Activated T-helper 2 cell treated with anti-CD3 and anti-CD28 coated beads, Interferon-gamma antibody, Interleukin-2, Interleukin-4, amounts not matched to agents 10 μg/mL and 5 μg/mL and 100 μg/mL, durations not matched to agents 14 hours and 24 hours and 36 hours (primary cell): ENCODE results near the gene NINL. TPM values are rescaled to one million over a fixed set of nuclear protein-coding genes. Genes with fewer than 3 reads are reported as not detected.
A peak's percentile ranks its signal among the peaks of the same experiment; 100 is the strongest.
"Not testable (repeated sequence)": the region's sequence is repeated elsewhere in the genome, so short reads cannot be mapped to it uniquely, and the experiment has no call there.

ENCODE experiments used
- DNase-seq: peaks from one replicate; pipeline ENCODE4 v3.0.0; 2021; ENCODE audit warnings: low spot score
- H3K27ac Mint-ChIP-seq: one replicate; pipeline ENCODE4 v1.8.0; 2021; ENCODE audit warnings: mixed read lengths
- H3K27me3 Mint-ChIP-seq: one replicate; pipeline ENCODE4 v1.8.0; 2021; ENCODE audit warnings: low read depth, mixed read lengths
- H3K36me3 Mint-ChIP-seq: one replicate; pipeline ENCODE4 v1.8.0; 2021; ENCODE audit warnings: low read depth, mixed read lengths
- H3K4me1 Mint-ChIP-seq: one replicate; pipeline ENCODE4 v1.8.0; 2021; ENCODE audit warnings: low read depth, mixed read lengths
- H3K4me3 Mint-ChIP-seq: one replicate; pipeline ENCODE4 v1.8.0; 2021; ENCODE audit warnings: low read depth, mild to moderate bottlenecking, moderate library complexity, mixed read lengths
- H3K9me3 Mint-ChIP-seq: one replicate; pipeline ENCODE4 v1.8.0; 2021; ENCODE audit warnings: mixed read lengths
- intact Hi-C: fragments of 100-400 bp; cut with micrococcal nuclease; formaldehyde crosslinking; loops from one replicate; pipeline ENCODE4 v1.15.1; 2023
- total RNA-seq: library from RNA; stranded (reverse); gene quantifications from 2 replicates; pipeline ENCODE4 v1.2.3, GENCODE V29; 2022

The NINL gene
- total RNA-seq, 1 donor from 2014 or later: 6.9 TPM

GRCh38 chr20:25477014-25477882 is 108.1 kb downstream of the NINL start:
- no peaks in the 10 kb centered on the region for H3K27me3 Mint-ChIP-seq
- no peak for DNase-seq
- intact Hi-C loops: no loop called here
- H3K9me3 Mint-ChIP-seq: no peaks in the 10 kb centered on the region
- H3K4me3 Mint-ChIP-seq: no peak overlapping the region
- no peaks in the 10 kb centered on the region for H3K4me1 Mint-ChIP-seq
- no peak overlapping the region for H3K27ac Mint-ChIP-seq
- H3K36me3 Mint-ChIP-seq: no peaks in the 10 kb centered on the region

DNA sequence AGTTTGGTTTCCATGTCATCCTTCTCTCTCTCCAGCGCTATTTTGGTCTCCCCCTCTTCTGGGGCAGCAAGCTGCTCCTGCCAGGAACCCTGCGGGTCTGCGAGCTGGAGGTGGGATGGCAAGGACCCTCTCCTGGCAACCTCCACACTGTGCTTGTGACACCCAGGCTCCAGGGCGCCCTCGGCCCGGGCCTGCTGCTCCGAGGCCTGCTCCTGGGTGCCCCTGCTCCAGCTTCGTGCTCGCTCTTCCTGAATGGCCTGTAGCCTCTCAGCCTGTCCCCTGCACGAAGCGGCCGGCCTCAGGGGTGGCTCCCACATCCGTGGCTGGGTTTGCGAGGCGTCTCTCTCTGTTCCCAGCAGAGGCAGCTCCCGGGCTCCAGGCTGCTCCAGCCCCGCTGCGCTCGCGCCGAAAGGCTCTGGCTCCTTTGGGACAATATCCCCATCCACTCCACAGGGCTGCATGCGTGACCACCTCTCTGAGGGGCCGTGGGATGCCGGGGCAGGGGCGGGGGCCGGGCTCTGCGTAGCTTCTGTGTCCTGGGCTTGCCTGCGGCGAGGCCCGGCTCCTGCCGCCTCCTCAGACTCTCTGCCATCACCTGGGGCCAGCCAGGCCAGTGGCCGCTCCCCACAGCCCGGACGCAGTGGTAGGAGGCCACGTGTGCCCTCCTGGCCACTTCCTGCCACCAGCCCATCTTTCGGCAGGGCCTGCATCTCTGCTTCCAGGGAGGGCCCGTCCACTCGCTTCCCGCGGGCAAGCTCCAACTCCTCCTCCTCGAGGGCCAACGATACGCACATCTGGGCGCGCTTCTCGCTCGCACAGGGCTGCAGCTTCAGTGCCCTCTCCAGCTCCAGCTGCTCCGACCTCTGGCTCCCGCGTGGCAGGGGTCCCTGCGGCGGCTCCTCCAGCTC is 109.0 kb downstream of the NINL start:
- H3K4me3 Mint-ChIP-seq: no peak overlapping the region
- no peak overlapping the region for H3K27ac Mint-ChIP-seq
- intact Hi-C loops: no loop called here
- DNase-seq: no peak
- no peaks in the 10 kb centered on the region for H3K9me3 Mint-ChIP-seq
- H3K27me3 Mint-ChIP-seq: no peaks in the 10 kb centered on the region
- no peaks in the 10 kb centered on the region for H3K36me3 Mint-ChIP-seq
- H3K4me1 Mint-ChIP-seq: no peaks in the 10 kb centered on the region

GRCh38 chr20:25473297-25473696 is 112.0 kb downstream of the NINL start:
- H3K4me3 Mint-ChIP-seq, H3K36me3 Mint-ChIP-seq, H3K9me3 Mint-ChIP-seq, DNase-seq, H3K4me1 Mint-ChIP-seq, H3K27me3 Mint-ChIP-seq, intact Hi-C loops, H3K27ac Mint-ChIP-seq: not testable (repeated sequence)

DNA sequence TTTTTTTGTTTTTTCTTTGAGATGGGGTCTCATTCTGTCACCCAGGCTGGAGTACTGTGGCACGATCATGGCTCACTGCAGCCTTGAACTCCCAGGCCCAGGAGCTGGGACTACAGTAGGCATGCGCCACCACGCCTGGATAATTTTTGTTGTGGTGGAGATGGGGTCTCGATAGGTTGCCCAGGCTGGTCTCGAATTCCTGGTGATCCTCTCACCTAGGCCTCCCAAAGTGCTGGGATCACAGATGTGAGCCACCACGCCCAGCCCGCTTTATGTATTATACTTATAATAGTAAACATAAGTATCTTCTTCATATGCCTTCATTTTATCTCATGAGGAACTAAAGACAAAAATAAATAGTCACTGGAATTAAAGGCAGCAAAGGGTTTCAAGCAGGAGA is 114.3 kb downstream of the NINL start:
- no peaks in the 10 kb centered on the region for H3K9me3 Mint-ChIP-seq
- no peak overlapping the region for H3K4me3 Mint-ChIP-seq
- no peaks in the 10 kb centered on the region for H3K27me3 Mint-ChIP-seq
- H3K27ac Mint-ChIP-seq: no peak overlapping the region
- intact Hi-C loops: no loop called here
- H3K36me3 Mint-ChIP-seq: no peaks in the 10 kb centered on the region
- H3K4me1 Mint-ChIP-seq: no peaks in the 10 kb centered on the region
- DNase-seq: no peak

DNA sequence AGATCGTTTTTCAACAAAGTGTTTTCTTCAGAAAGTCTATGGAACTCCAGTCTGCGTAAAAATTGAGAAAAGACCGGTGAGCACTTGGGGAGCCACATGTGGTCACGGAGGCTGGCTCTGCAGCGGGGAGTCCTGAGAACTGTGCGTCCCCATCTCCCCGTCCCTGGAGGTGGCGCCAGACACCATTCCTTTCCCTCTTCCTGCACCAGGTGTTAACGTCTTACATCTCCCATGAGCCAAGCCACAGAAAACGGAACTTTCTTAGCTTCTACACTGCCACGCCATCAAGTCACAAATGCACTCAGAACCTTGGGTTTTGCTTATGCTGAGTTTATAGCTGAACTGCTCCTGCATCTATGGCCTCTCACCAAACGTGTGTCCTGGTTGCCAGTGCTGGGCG is 115.3 kb downstream of the NINL start:
- H3K4me1 Mint-ChIP-seq: no peaks in the 10 kb centered on the region
- no peak overlapping the region for H3K4me3 Mint-ChIP-seq
- no peaks in the 10 kb centered on the region for H3K27me3 Mint-ChIP-seq

DNA sequence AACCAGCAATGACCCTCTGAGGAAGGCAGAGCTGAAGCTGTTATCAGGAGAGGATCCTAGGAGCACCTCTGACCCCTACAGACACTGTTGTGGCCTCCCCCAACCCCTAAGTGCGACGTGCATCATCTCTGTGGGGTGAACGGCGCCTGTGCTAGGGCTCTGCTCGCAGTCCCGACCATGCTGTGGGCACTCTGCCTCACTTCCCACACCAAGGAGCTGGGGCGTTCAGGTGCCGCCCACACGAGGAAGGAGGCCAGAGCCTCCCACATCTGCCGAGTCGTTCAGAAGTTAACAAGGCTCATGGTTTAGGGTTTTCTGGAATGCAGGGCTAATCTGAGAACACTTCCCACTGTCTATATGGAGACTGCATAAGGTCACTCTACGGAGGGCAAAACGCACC is 115.8 kb downstream of the NINL start:
- H3K4me3 Mint-ChIP-seq: no peak overlapping the region
- H3K9me3 Mint-ChIP-seq: no peaks in the 10 kb centered on the region
- H3K27me3 Mint-ChIP-seq: no peaks in the 10 kb centered on the region
- intact Hi-C loops: no loop called here
- H3K36me3 Mint-ChIP-seq: no peaks in the 10 kb centered on the region
- H3K4me1 Mint-ChIP-seq: no peaks in the 10 kb centered on the region
- DNase-seq: no peak
- H3K27ac Mint-ChIP-seq: no peak overlapping the region

More for the DNA sequence above, 115.3 kb downstream of the NINL start:
- DNase-seq: peak; percentile 20
- Mint-ChIP-seq H3K36me3 (no peaks in the 10 kb centered on the region), H3K27ac (no peak overlapping the region), H3K9me3 (no peaks in the 10 kb centered on the region)
- intact Hi-C loops: no loop called here

DNA sequence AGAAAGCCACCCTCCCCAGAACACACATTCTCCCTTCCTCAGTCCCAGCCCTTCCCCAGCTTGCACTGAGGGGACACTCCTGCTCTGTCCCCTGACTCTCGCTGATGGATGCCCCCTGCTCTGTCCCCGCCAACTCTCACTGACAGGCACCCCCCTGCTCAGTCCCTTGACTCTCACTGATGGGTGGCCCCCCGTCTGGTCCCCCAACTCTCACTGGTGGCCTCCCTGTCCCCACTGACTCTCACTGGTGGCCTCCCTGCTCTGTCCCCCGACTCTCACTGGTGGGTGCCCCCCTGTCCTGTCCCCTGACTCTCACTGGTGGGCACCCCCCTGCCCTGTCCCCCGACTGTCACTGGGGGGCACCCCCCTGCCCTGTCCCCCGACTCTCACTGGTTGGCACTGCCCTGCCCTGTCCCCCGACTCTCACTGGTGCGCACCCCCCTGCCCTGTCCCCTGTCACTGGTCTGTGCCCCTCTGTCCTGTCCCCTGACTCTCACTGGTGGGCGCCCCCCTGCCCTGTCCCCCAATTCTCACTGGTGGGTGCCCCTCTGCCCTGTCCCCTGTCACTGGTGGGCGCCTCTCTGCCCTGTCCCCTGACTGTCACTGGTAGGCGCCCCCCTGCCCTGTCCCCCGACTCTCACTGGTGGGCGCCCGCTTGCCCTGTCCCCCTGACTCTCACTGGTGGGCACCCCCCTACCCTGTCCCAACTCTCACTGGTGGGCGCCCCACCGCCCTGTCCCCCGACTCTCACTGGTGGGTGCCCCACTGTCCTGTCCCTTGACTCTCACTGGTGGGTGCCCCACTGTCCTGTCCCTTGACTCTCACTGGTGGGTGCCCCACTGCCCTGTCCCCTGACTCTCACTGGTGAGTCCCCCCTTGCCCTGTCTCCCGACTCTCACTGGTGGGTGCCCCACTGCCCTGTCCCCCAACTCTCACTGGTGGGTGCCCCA is 116.9 kb downstream of the NINL start:
- Mint-ChIP-seq H3K36me3 (no peaks in the 10 kb centered on the region), H3K4me1 (no peaks in the 10 kb centered on the region), H3K4me3 (no peak overlapping the region), H3K27ac (no peak overlapping the region), H3K9me3 (no peaks in the 10 kb centered on the region), H3K27me3 (no peaks in the 10 kb centered on the region)
- DNase-seq: no peak
- intact Hi-C loops: no loop called here

- H3K9me3 Mint-ChIP-seq: no peaks in the 10 kb centered on the region
- H3K36me3 Mint-ChIP-seq: no peaks in the 10 kb centered on the region
- no peak for DNase-seq
- intact Hi-C loops: no loop called here
- H3K4me3 Mint-ChIP-seq: no peak overlapping the region
- no peak overlapping the region for H3K27ac Mint-ChIP-seq
- no peaks in the 10 kb centered on the region for H3K27me3 Mint-ChIP-seq
- H3K4me1 Mint-ChIP-seq: no peaks in the 10 kb centered on the region
These were observed 117.9 kb downstream of the NINL start for GRCh38 chr20:25467441-25467840.

- H3K27me3 Mint-ChIP-seq: no peaks in the 10 kb centered on the region
- H3K36me3 Mint-ChIP-seq: no peaks in the 10 kb centered on the region
- H3K27ac Mint-ChIP-seq: no peak overlapping the region
- no peak overlapping the region for H3K4me3 Mint-ChIP-seq
- intact Hi-C loops: no loop called here
- H3K4me1 Mint-ChIP-seq: no peaks in the 10 kb centered on the region
- H3K9me3 Mint-ChIP-seq: no peaks in the 10 kb centered on the region
- no peak for DNase-seq
These were observed 118.5 kb downstream of the NINL start for GRCh38 chr20:25466846-25467245.

DNA sequence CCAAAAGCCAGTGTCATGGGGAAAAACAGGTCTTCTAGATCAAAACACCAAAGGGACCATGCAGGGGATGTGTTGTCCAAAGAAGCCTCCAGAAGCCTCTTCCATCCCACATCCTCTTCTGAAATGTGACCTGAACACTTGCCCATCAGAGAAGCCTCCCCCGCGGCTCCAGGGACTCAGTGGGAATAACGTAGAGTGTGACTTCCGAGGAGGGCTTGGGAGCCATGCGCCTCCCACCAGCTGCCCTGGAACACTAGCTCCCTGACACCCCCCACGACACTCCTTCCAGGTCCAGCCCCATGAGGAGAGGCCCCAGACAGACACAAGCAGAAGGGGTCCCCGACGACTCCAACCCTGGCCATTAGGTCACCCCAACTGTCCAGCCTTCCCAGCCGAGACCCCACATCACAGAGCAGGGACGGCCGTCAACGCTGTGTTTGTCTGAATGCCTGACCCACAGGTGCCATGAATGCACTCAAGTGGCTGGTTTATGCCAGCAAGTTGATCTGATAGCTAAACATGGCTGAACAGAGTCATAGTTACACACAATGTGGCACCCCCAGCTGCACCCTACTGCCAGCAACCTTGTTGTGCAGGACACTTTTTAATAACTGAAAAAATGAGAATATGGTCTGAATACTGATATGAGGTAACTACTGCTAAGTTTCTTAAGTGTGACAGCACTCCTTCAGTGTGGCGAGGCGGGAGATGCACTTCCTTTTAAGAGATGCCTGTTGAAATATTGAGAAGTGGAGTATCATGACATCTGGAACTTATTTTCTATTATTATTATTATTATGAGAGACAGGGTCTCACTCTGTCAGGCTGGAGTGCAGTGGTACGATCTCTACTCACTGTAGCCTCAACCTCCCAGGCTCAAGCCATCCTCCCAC is 119.8 kb downstream of the NINL start:
- H3K27ac Mint-ChIP-seq: no peak overlapping the region
- intact Hi-C loops: no loop called here
- H3K9me3 Mint-ChIP-seq: no peaks in the 10 kb centered on the region
- no peak for DNase-seq
- H3K4me3 Mint-ChIP-seq: no peak overlapping the region
- no peaks in the 10 kb centered on the region for H3K36me3 Mint-ChIP-seq
- H3K4me1 Mint-ChIP-seq: no peaks in the 10 kb centered on the region
- H3K27me3 Mint-ChIP-seq: no peaks in the 10 kb centered on the region

DNA sequence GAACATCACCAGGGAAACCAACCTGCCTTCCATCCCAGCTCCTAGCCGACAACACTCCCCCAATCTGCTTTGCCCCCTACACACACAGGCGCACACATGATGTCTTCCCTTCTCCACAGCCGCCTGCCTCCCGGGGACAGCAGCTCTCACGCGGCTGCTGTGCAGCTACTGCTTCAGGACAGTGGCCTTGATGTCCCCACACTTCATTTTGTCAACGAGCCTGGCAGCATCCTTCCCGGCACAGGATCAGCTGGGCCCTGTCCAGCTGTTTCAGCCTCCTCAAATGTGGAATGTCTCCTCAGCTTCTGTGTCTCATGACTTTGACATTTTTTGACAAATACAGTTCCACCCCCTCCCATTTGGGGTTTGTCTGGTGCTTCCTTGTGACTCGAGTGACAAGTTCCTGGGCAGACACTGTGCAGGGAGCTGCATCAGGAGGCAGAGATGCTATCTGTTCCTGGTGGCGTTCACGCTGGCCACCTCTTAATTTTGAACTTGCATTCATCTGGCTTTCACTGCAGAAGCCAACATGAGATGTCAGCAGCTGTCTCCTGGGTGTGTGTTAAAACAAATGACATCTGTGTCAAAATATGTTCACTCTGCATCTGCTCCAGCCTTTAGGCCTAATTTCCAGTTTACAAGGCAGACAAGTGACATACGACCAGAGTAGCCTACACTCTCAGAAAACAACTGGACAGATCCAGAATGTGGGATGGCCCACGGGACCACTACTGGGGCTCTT is 120.7 kb downstream of the NINL start:
- no peaks in the 10 kb centered on the region for H3K27me3 Mint-ChIP-seq

More for the DNA sequence above, 120.7 kb downstream of the NINL start:
- Mint-ChIP-seq H3K4me3 (no peak overlapping the region), H3K27ac (no peak overlapping the region), H3K9me3 (no peaks in the 10 kb centered on the region), H3K36me3 (no peaks in the 10 kb centered on the region), H3K4me1 (no peaks in the 10 kb centered on the region)
- intact Hi-C loops: no loop called here
- DNase-seq: no peak
